OCI-LY1 (cell line): ENCODE results near the gene LDHAL6B.

ENCODE experiments used
- H2AFZ ChIP-seq: fragments of 200-600 bp; sonication (generic), shearing (Covaris generic); 2 replicates; pipeline ENCODE4 v1.6.0; 2014; ENCODE audit warnings: antibody characterized with exemption, mild to moderate bottlenecking, low read length
- H3F3A ChIP-seq: fragments of 200-600 bp; sonication (generic), shearing (Covaris generic); 2 replicates; pipeline ENCODE4 v1.6.0; 2014; ENCODE audit warnings: mild to moderate bottlenecking, antibody characterized with exemption, low read length, moderate library complexity; ENCODE audit not compliant: insufficient read depth
- H3K27ac ChIP-seq: fragments of 200-600 bp; sonication (generic); 2 replicates; pipeline ENCODE4 v1.5.1; 2014; ENCODE audit warnings: low read length, mixed run types, mild to moderate bottlenecking, low read depth; ENCODE audit not compliant: poor library complexity, severe bottlenecking
- H3K27me3 ChIP-seq: fragments of 200-600 bp; sonication (generic); 2 replicates; pipeline ENCODE4 v1.6.0; 2014; ENCODE audit warnings: antibody characterized with exemption, mild to moderate bottlenecking, low read length, moderate library complexity; ENCODE audit not compliant: insufficient read depth
- H3K36me3 ChIP-seq: fragments of 200-600 bp; sonication (generic); 2 replicates; pipeline ENCODE4 v1.6.1; 2014; ENCODE audit warnings: mild to moderate bottlenecking, antibody characterized with exemption, low read length, moderate library complexity, mixed read lengths; ENCODE audit not compliant: insufficient read depth
- H3K4me1 ChIP-seq: fragments of 200-600 bp; sonication (generic); 2 replicates; pipeline ENCODE4 v1.5.1; 2014; ENCODE audit warnings: mild to moderate bottlenecking, low read length, moderate library complexity; ENCODE audit not compliant: insufficient read depth, severe bottlenecking
- H3K4me2 ChIP-seq: fragments of 200-600 bp; sonication (generic), shearing (Covaris generic); 2 replicates; pipeline ENCODE4 v1.6.1; 2014; ENCODE audit warnings: low read length
- H3K4me3 ChIP-seq: fragments of 200-600 bp; sonication (generic); 2 replicates; pipeline ENCODE4 v1.5.1; 2014; ENCODE audit warnings: low read length, low read depth, mild to moderate bottlenecking, mixed read lengths; ENCODE audit not compliant: poor library complexity, severe bottlenecking
- H3K79me2 ChIP-seq: fragments of 200-600 bp; shearing (Covaris generic); 2 replicates; pipeline ENCODE4 v1.6.1; 2016; ENCODE audit warnings: mixed run types, low read length, mixed read lengths; ENCODE audit not compliant: insufficient read depth
- H3K9ac ChIP-seq: fragments of 200-600 bp; sonication (generic), shearing (Covaris generic); 2 replicates; pipeline ENCODE4 v1.6.1; 2014; ENCODE audit warnings: mild to moderate bottlenecking, low read length, mixed read lengths
- H3K9me2 ChIP-seq: fragments of 200-600 bp; sonication (generic), shearing (Covaris generic); 2 replicates; pipeline ENCODE4 v1.6.1; 2014; ENCODE audit warnings: low read depth, mild to moderate bottlenecking, low read length, mixed read lengths
- H3K9me3 ChIP-seq: fragments of 200-600 bp; shearing (Covaris generic); 2 replicates; pipeline ENCODE4 v1.6.1; 2014; ENCODE audit warnings: low read length, mixed read lengths
- H4K20me1 ChIP-seq: fragments of 200-600 bp; sonication (generic), shearing (Covaris generic); 2 replicates; pipeline ENCODE4 v1.6.0; 2016; ENCODE audit warnings: mild to moderate bottlenecking, low read length; ENCODE audit not compliant: insufficient read depth
- CTCF ChIP-seq: fragments of 200-600 bp; sonication (generic), shearing (Covaris generic); IDR thresholded peaks from 2 replicates; pipeline ENCODE4 v1.5.1; 2017; ENCODE audit warnings: mild to moderate bottlenecking, antibody characterized with exemption, low read length, moderate library complexity, mixed read lengths
- EZH2 ChIP-seq: fragments of 200-600 bp; sonication (generic), shearing (Covaris generic); IDR thresholded peaks from 2 replicates; pipeline ENCODE4 v1.8.0; 2017; ENCODE audit warnings: borderline replicate concordance, mixed run types, mild to moderate bottlenecking, antibody characterized with exemption, low read length, moderate library complexity, mixed read lengths

LDHAL6B gene

GRCh38 chr15:59232476-59232875 lies 25.8 kb downstream of the LDHAL6B start:
- Histone ChIP-seq H3F3A (no peaks in the 10 kb centered on the region; the same call in 1 of the 2 replicates), H3K4me1 (peaks cover 9% of the 10 kb centered on the region), H3K4me2 (no peak overlapping the region), H3K27me3 (no peaks in the 10 kb centered on the region), H3K36me3 (peaks cover 59% of the 10 kb centered on the region), H3K4me3 (no peak overlapping the region), H3K27ac (no peak overlapping the region), H3K79me2 (no peaks in the 10 kb centered on the region), H3K9ac (no peak overlapping the region), H3K9me3 (no peaks in the 10 kb centered on the region), H4K20me1 (no peaks in the 10 kb centered on the region), H3K9me2 (no peaks in the 10 kb centered on the region), H2AFZ (no peak overlapping the region)
- no peak for TF ChIP-seq CTCF
- no peak for TF ChIP-seq EZH2

- Histone ChIP-seq H3K27me3 (no peaks in the 10 kb centered on the region), H3K9me2 (no peaks in the 10 kb centered on the region), H3K9me3 (no peaks in the 10 kb centered on the region), H4K20me1 (no peaks in the 10 kb centered on the region), H2AFZ (no peak overlapping the region), H3F3A (no peaks in the 10 kb centered on the region), H3K4me2 (no peak overlapping the region), H3K4me1 (peaks cover 17% of the 10 kb centered on the region), H3K79me2 (no peaks in the 10 kb centered on the region), H3K27ac (no peak overlapping the region), H3K36me3 (peaks cover 41% of the 10 kb centered on the region), H3K4me3 (no peak overlapping the region), H3K9ac (no peak overlapping the region)
- no peak for TF ChIP-seq CTCF
- no peak for TF ChIP-seq EZH2
Observed at GRCh38 chr15:59236394-59236793, 29.8 kb downstream of the LDHAL6B start.

GRCh38 chr15:59237119-59237855 lies 30.6 kb downstream of the LDHAL6B start:
- Histone ChIP-seq H3K27me3 (no peaks in the 10 kb centered on the region), H3K4me1 (peaks cover 17% of the 10 kb centered on the region), H4K20me1 (no peaks in the 10 kb centered on the region), H3K4me2 (peak overlapping the region; percentile 30; the same call in 1 of the 2 replicates), H3K36me3 (peaks cover 37% of the 10 kb centered on the region; the same call in 1 of the 2 replicates), H3K9ac (no peak overlapping the region), H3K27ac (peak overlapping the region; percentile 2), H3K4me3 (no peak overlapping the region), H3K9me2 (no peaks in the 10 kb centered on the region), H2AFZ (no peak overlapping the region), H3K79me2 (no peaks in the 10 kb centered on the region), H3F3A (no peaks in the 10 kb centered on the region), H3K9me3 (no peaks in the 10 kb centered on the region)
- TF ChIP-seq CTCF (no peak), EZH2 (no peak)
